ENCODE data around the gene RPL38. TPM values are rescaled to one million over a fixed set of nuclear protein-coding genes. Genes with fewer than 3 reads are reported as not detected.

RPL38 gene
- total RNA-seq, 1 donor from 2014 or later, result 967 TPM

DNA sequence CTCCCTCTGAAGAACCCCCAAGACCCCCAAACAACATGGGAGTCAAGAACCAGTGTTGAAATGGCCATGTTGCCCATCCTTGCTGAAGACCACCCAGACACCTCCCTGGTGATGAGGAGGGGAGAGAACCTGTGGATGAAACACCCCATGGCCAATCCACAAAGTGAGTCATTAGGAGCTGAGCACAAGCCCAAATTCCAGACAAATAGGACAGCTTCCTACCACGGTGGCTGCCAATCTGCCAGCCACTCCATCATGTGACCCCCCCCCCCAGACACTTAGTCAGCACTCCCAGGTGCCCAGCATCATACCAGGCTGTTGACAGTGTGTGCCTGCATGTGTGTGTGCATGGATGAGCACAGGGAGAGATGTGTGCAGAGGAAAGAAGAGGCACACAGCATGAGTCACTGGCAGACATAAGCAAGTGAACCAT lies 26.4 kb upstream of the RPL38 start:
- no peaks in the 10 kb centered on the region for H3K36me3 Mint-ChIP-seq (ENCODE audit: low read depth)
- TF ChIP-seq CTCF (conservative IDR thresholded peaks at IDR 0.05), result no peak
- DNase-seq (ENCODE audit: low read depth, low spot score), result no peak
- H3K27me3 Mint-ChIP-seq (ENCODE audit: low read depth), result peaks cover 22% of the 10 kb centered on the region
- no peaks in the 10 kb centered on the region for H3K9me3 Mint-ChIP-seq
- H3K4me3 Mint-ChIP-seq, result peak overlapping the region; percentile 58
- H3K27ac Mint-ChIP-seq (ENCODE audit: unreplicated experiment), result no peak overlapping the region
- peaks cover 11% of the 10 kb centered on the region for H3K4me1 Mint-ChIP-seq

DNA sequence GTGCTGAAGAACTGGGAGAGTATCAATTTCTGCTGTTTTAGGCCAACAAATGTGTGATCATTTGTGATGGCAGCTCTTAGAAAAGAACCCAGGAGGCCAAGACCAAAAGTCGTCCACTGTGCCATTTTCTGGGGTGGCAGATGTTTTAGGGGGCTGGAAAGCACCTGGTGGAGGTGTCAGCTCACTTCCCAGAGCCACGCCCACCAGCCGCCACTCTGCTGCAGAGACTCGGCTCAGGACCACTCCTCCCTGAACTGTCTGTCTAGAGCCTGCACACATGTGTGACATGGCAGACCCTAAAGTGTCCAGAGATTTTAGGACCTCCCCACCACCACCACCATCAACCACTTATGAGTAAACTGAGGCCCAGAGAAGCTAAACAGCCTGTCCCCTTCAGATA lies 23.9 kb upstream of the RPL38 start:
- no peak for TF ChIP-seq CTCF (conservative IDR thresholded peaks at IDR 0.05)
- Mint-ChIP-seq H3K4me1 (peaks cover 11% of the 10 kb centered on the region), H3K9me3 (no peaks in the 10 kb centered on the region), H3K4me3 (no peak overlapping the region), H3K36me3 (ENCODE audit: low read depth) (no peaks in the 10 kb centered on the region), H3K27me3 (ENCODE audit: low read depth) (peaks cover 15% of the 10 kb centered on the region), H3K27ac (ENCODE audit: unreplicated experiment) (no peak overlapping the region)
- DNase-seq (ENCODE audit: low read depth, low spot score), result no peak

- Mint-ChIP-seq H3K4me1 (peaks cover 11% of the 10 kb centered on the region), H3K9me3 (no peaks in the 10 kb centered on the region), H3K27me3 (ENCODE audit: low read depth) (peaks cover 10% of the 10 kb centered on the region), H3K27ac (ENCODE audit: unreplicated experiment) (no peak overlapping the region), H3K4me3 (no peak overlapping the region), H3K36me3 (ENCODE audit: low read depth) (no peaks in the 10 kb centered on the region)
- no peak for TF ChIP-seq CTCF (conservative IDR thresholded peaks at IDR 0.05)
- no peak for DNase-seq (ENCODE audit: low read depth, low spot score)
Measured at GRCh38 chr17:74180336-74180735, 23.1 kb upstream of the RPL38 start.

DNA sequence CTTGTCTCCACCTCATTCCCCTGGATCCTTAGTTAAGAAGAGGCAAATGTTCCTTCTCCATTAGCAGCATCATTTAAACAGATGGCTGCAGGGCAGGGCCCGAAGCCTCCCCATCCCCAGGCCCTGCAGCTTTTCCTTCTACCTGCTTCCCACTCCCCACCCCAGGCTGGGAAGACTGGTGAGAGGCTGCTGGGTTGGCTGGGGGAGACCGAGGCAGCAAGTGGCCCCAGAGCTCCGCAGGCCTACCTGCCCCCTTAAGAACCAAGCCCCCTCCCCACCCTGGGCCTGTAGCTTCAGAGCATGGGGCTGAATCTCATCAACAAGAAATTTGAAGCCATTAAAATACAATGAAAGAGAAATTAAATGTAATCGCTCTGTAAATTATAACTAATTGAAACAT lies 22.1 kb upstream of the RPL38 start:
- H3K36me3 Mint-ChIP-seq (ENCODE audit: low read depth), result no peaks in the 10 kb centered on the region
- H3K27me3 Mint-ChIP-seq (ENCODE audit: low read depth), result peaks cover 10% of the 10 kb centered on the region
- TF ChIP-seq CTCF (conservative IDR thresholded peaks at IDR 0.05), result no peak
- no peaks in the 10 kb centered on the region for H3K9me3 Mint-ChIP-seq
- DNase-seq (ENCODE audit: low read depth, low spot score), result no peak
- H3K4me1 Mint-ChIP-seq, result peaks cover 11% of the 10 kb centered on the region
- H3K27ac Mint-ChIP-seq (ENCODE audit: unreplicated experiment), result no peak overlapping the region
- no peak overlapping the region for H3K4me3 Mint-ChIP-seq

GRCh38 chr17:74182041-74182723 lies 21.3 kb upstream of the RPL38 start:
- Mint-ChIP-seq H3K4me1 (peaks cover 8% of the 10 kb centered on the region), H3K9me3 (no peaks in the 10 kb centered on the region), H3K27ac (ENCODE audit: unreplicated experiment) (peak overlapping the region; percentile 54), H3K36me3 (ENCODE audit: low read depth) (no peaks in the 10 kb centered on the region), H3K27me3 (ENCODE audit: low read depth) (peaks cover 4% of the 10 kb centered on the region), H3K4me3 (no peak overlapping the region)
- TF ChIP-seq CTCF (conservative IDR thresholded peaks at IDR 0.05), result no peak
- DNase-seq (ENCODE audit: low read depth, low spot score), result no peak
